Fibroblast of gingiva (primary cell): Measurements from ENCODE around the gene SELENOO.

Source experiments
- DNase-seq: peaks from one replicate; pipeline ENCODE4 v3.0.0-alpha.2; 2011; ENCODE audit warnings: low read depth

SELENOO gene

DNA sequence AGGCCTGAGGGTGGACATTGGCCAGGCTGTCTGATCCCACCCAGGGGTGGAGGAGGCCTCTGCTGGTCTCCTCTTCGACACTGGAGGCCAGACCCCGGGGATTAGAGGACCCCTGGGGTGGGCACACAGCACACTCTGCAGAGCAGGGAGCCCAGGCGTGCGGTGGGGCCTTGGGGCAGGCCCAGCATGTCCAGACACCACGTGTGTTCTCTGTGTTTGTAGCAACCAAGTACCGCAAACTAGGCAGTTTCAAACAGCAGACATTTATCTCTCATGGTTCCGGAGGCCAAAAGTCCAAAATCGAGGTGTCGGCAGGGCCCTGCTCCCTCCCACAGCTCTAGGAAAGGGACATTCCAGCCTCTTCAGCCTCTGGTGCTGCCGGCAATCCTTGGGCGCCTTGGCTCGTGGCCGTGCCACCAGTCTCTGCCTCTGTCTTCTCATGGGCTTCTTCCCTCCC is 28.8 kb upstream of the SELENOO start:
- no peak for DNase-seq

DNA sequence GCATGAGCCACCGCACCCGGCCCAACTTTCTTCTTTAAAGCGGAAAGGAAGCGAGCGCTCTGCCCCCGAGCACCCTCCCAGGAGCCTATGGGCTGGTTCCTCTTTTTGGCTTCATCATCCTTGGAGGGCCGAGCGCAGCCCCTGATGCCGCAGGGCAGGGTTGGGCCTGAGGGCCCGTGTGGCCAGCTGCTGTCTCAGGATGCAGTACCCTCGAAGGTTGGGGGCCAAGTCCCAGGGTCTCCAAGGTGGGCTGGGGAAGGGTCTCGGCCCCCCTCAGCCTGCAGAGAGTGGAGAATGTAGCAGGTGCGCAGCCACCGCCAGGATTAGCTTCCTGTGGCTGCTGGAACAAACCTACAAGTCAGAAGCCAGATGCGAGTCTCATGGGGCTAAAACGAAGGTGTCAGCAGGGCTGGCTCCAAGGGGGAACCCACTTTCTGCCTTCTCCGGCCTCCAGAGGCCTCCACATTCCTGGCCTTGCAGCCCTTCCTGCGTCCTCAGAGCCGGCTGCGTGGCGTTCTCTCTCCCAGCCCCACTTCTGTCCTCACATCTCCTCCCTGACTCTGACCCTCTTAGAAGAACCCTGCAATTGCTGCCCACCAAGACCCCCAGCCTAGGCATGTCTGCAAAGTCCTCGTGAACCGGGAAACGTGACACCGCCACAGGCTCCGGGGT is 27.4 kb upstream of the SELENOO start:
- no peak for DNase-seq

DNA sequence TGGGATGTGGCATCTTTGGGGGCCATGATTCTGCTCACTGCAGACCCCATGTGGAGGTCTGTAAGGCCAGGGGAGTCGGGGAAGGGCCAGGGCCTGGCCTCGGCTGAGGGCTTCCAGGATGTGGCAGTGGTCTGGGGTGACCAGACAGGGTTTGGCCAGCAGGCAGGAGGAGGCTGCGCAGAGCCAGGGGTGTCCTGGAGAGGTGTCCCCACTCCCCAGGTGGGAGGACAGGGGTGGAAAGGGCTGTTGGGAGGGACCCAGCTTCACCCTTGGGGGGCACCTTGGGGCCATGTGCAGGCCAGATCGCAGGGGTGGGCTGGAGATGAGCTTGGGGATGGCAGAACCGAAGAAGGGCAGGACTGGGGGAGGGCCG is 26.8 kb upstream of the SELENOO start:
- DNase-seq, result no peak

DNA sequence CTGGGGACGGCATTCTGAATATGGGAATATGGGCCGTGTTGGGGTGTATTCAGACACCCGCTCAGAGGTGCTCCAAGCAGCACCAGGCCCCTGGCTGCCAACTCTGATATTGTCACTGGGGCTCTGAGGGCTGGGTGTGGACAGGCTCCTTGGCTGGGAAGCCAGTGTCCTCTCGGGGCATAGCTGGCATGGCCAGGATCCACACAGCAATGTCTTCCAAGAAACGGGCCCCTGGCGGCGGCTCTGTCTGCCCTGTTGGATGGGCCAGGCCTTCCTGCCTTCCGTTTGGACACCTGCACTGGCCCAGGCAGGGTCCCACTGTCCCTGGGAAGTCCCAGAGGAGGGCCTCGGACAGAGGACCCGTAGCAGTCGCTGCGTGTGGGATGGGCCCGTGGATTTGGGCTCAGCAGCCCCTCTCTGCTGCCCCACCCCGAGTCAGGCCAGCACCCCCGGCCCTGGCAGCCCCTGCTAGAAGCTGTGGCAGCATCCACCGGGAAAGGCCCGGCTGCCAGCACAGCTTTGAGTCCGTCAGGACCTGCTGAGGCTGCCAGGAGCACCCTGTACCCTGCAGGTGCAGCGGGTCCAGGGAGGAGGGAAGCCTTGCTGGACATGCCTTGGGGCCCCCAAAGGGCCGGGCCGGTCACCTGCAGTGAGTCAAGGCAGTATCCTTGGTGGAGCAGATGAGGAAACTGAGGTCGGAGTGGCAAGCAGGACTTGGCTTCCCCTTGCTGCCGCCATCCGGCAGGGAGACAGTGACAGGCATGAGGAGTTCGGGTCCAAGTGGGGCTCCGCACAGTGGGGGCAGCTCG is 26.2 kb upstream of the SELENOO start:
- no peak for DNase-seq

GRCh38 chr22:50175191-50175461 is 25.7 kb upstream of the SELENOO start:
- no peak for DNase-seq

DNA sequence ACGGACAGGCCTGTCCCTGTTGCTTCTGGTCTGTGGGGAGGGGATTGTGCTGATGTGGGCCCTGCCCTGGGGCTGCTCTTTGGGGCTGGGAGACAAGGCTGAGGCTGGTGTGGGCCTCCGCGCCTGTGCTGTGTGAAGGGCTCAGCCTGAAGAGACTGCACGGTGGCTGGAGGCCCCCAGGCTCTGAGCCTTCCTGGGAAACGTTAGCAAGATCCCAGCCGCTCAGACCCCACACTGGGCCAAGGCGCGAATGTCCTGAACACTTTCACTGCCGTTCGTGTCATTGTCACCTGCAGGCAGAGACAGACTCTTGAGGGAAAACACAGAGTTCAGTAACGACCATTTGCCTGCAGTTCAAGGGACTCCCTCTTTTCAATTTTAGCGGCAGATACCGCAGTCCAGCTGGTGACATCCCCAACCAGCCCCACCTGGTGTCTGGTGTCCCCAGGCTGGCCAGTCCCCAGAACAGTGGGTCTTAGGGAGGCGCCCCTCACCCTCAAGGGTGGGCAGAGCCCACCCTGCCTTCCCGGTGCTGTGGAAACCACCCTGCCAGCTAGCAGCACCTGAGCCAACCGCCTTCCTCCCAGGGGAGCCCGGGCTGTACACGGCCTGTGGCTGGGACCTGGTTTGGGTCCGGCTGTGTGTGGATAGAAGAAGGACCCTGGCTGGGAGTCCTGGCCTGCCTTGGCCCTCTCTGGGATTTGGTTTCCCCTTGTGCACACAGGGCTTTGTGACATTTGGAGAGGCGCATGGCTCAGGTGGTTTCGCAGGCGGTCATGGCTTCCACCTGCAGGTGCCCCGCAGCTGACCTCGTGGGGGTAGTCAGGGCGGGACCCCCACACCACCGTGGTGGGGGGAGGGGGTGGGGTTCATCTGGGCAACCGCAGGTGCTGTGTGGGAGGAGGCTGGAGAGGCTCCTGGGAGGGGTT is 24.6 kb upstream of the SELENOO start:
- DNase-seq, result no peak

DNA sequence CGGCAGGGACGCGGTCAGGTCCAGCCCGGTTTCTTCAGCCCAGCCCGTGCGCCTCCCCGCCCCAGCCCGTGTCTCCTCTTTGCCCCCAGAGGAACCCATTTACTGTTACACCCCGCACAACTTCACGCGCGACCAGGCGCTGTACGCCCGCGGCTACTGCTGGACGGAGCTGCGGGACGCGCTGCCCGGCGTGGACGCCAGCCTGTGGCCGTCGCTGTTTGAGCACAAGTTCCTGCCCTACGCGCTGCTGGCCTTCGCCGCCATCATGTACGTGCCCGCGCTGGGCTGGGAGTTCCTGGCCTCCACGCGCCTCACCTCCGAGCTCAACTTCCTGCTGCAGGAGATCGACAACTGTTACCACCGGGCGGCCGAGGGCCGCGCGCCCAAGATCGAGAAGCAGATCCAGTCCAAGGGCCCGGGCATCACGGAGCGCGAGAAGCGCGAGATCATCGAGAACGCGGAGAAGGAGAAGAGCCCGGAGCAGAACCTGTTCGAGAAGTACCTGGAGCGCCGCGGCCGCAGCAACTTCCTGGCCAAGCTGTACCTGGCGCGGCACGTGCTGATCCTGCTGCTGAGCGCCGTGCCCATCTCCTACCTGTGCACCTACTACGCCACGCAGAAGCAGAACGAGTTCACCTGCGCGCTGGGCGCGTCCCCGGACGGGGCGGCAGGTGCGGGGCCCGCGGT is 23.8 kb upstream of the SELENOO start:
- no peak for DNase-seq

GRCh38 chr22:50177537-50178470 is 23.0 kb upstream of the SELENOO start:
- no peak for DNase-seq

DNA sequence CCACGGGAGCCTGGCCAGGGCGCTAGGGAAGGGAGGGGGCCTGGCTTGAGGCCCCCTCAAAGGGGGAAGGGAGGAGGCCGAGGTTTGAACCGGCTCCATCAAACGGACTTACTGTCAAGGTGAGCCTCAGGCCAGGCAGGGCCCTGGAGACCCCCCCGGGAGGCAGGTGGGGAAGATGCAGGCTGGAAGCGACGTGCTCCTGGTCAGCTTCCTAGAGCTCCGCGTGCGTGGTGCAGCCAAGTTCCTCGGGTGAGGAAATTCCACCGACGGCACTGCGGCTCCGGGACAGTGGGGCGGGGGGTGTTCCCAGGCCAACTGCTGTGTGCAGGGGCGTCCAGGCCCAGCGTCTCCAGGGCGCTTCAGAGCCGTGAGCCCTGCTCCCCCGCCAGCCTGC is 22.3 kb upstream of the SELENOO start:
- no peak for DNase-seq

- no peak for DNase-seq
Measured at GRCh38 chr22:50178871-50179869, 21.6 kb upstream of the SELENOO start.

DNA sequence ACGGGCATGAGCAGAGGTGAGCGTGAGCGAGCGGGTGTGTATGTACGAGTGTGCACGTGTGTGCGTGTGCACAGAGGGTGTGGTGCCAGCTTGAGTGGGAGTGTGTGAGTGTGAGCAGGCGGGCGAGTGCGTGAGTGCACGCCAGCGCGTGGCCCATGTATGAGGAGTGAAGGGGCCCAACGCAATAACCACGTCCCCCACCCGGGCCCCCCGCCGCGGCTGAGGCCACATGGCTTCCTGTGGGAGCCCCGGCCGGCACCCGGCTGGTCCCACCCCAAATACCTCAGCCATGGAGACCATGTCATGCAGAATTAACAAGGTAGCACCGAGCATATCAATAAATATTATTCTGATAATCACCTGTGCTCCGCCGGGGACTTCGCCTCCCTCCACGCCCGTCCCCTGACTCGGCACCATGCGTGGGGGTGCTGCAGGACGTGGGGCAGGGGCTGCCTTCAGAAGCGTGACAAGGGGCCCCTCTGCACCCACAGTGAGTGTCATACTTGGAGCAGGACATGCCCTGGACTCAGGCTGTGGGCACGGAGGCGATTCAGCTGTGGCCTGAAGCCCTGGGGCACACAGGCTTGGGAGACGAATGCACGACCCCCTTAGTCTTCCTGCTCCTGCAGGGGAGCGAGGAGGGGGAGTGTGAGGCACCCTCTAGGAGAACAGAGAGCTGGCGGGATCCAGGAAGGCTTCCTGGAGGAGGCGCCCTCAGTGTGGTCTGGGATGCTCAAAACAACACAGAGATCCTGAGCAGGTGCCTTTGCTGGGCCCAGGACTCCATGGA is 20.7 kb upstream of the SELENOO start:
- DNase-seq, result no peak

- no peak for DNase-seq
Measured at GRCh38 chr22:50180727-50181521, 19.9 kb upstream of the SELENOO start.

- no peak for DNase-seq
Measured at GRCh38 chr22:50182176-50183081, 18.4 kb upstream of the SELENOO start.

DNA sequence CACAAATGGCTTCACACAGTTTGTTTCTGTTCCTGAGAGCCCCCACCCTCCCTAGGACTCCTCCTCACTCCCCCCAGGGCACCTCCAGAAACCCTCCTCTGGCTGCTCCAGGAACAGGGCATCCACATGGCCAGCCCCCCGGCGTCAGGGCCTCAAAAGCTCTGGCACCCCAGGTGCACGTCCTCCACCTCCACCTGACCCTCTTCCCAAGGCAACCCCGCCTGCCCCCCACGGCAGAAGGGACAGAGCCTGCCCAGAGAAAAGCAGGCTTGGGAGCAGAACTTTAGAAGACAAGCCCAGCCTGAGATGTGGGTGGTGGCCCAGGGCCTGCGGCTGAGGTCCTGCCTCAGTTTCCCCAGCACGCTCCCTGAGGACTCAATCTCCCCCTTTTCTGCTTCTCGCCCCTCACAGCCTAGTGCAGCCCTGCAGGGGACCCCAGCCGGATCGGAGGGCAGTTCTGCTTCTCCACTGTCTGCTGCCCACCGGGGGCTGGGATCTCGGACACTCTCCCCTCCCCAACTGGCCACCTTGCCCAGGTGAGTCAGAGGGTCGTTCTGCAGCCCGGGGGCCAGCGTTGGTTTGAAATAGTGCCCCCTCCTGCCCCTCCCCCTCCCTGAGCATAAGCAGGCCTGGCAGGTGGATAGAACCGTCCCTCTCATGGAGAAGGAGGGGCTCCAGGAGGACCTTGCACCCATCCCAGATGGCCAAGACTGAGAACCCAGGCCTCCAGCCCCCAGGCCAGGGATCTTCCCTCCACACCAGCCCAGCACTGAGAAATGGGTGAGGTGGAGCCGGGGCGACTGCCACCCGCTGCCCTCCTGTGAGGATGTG is 17.5 kb upstream of the SELENOO start:
- no peak for DNase-seq

- DNase-seq, result peak; percentile 57
Measured at GRCh38 chr22:50184004-50184901, 16.6 kb upstream of the SELENOO start.
